CD1c-positive myeloid dendritic cell (primary cell): ENCODE results near the gene SDR9C7.
"Not testable (repeated sequence)": the region's sequence is repeated elsewhere in the genome, so short reads cannot be mapped to it uniquely, and the experiment has no call there.

Experiments used
- DNase-seq: peaks from one replicate; pipeline ENCODE4 v3.0.0-alpha.2; 2016; ENCODE audit errors: extremely low spot score

Gene SDR9C7

DNA sequence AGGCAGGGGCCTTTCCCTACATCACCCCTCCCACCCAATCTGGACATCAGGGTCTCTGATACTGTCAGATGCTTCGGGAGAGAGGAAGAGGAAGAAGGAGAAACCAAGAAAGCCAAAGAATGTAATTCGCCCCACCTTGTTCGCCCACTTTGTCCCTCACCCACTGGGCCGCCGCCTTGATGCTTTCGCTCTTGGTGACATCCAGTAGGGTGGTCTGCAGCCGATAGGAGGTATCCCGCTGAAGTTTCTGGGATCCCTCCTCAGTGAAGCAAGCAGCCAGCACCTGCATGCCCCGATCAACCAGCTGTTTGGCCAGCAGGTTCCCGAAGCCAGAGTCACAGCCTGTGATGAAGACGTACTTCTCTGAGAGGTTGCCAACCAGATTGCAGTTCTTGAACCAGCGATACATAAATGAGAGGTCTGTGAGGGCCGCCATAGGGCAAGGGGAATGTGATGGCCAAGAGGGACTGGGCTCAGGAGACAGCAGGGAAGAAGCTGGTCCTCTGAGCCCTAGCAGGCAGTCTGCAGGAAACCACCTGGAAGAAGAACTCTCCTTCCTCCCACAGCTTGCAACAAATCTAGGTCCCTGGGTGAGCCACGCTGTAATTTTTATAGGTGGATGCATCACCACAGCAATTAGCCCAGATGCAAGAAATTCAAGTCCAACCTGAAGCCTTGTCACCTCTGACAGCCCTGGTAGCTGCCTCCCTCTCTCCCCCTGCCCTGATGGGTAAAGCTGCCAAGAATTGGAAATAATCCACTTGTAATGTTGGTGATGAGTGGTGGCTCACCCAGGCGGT lies at the start of gene SDR9C7:
TSS of gene SDR9C7 (minus strand) at position 583 of the 800 bp plus-strand sequence. CDS start at position 436, 147 bp downstream.
- DNase-seq, result no peak

DNA sequence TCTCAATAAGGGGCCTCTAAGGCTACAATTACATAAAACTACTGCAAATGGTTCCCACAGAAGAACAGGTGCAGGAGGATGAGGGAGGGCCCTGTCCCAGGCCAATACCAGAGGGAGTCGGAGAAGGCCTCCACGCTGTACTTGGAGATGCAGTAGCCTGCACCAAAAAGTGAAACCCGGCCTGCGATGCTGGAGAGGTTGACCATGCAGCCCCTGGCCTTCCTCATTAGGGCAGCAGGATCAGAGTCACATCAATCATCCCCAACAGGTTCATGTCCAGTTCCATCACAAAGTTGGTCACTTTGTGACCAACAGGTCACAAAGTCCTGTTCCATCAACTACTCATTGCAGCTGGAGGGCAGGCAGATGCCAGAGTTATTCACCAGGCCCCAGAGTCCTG lies 49.2 kb upstream of the SDR9C7 start:
- no peak for DNase-seq

DNA sequence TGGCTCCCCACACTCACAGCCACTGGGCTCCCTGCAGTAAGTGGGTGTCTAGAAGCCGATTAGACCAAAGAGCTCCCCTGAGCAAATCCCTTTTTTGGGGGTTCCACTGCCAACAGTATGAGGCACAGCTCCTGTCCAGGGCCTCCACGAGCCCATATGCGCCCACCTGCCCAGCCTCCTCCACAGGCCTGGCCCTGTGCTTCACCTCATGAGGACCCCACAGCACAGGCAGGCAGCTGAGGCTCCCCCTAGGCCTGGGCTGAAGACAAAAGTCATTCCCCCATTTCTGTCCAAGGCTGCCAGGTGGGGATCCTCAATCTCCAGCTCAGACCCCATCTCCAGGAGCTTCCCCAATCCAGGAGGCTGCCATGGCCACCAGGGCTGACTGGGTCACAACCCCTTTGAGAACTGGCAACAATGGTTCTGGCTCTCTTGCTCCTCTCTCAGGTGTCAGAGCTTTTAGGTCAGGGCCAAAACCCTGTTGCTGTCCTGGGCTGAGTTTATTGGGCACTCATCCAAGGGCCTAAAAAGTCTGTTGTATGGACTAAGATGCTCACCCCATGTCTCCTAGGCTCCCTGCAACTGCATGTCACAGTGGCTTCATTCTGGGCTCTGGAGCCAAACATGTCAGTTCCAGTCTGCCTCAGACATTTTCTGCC lies 48.5 kb upstream of the SDR9C7 start:
- DNase-seq, result not testable (repeated sequence)

DNA sequence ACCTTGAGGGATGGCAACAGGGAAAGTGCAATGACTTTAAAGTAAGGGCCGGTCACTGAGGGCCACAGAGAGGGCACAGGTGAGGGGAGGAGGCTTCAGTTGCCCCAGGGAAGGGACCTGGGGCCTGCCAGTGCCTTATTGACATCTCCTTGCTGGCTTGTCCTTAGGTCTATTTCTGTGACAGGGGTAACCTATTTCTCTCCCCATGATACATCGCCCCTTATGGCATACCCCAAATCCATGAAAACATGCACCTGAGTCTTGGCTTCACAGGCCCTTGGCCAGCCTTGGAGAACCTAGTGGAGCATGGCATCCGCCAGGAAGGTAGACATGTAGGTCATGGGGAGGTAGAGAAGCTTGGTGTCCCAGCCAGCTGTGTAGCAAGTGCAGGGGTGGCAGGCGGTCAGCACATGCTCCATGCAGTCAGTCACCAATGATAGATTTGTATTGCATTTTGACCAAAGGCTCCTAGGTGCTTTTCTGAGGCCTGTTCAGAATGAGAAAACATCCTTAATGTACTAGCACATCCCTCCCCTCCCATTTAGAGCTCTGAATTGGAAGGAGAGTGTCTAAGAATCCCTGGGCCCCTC lies 46.8 kb upstream of the SDR9C7 start:
- no peak for DNase-seq

DNA sequence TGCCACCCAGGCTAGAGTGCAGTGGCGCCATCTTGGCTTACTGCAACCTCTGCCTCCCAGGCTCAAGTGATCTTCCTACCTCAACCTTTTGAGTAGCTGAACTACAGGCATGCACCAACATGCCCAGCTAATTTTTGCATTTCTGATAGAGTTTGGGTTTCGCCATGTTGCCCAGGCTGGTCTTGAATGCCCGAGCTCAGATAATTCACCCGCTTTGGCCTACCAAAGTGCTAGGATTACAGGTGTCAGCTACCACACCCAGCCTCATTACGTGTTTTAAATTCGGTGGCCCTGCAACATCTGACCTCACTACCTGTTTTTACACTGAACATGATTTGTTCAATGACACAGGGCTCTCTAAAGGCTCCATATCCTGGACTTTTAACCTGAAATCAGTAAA lies 46.1 kb upstream of the SDR9C7 start:
- no peak for DNase-seq

DNA sequence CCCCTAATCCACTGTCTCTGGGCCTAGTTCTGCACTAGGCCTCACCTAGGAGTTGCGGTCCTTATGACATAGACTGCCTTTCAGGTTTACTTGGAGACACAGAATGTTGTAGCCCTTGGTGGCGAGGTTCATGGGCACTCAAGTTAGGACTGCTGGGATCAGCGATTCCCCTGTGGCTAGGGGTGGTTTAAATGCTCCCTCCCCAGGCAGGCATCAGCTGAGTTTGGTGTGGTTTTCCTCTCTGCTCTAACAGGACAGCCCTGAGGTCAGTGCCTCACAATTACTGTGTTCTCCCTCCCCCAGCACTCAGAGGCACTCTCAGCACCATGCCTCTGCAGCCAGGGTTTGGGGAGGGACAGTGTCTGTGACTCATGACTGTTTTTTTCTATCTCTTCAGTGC lies 45.4 kb upstream of the SDR9C7 start:
- DNase-seq, result no peak

DNA sequence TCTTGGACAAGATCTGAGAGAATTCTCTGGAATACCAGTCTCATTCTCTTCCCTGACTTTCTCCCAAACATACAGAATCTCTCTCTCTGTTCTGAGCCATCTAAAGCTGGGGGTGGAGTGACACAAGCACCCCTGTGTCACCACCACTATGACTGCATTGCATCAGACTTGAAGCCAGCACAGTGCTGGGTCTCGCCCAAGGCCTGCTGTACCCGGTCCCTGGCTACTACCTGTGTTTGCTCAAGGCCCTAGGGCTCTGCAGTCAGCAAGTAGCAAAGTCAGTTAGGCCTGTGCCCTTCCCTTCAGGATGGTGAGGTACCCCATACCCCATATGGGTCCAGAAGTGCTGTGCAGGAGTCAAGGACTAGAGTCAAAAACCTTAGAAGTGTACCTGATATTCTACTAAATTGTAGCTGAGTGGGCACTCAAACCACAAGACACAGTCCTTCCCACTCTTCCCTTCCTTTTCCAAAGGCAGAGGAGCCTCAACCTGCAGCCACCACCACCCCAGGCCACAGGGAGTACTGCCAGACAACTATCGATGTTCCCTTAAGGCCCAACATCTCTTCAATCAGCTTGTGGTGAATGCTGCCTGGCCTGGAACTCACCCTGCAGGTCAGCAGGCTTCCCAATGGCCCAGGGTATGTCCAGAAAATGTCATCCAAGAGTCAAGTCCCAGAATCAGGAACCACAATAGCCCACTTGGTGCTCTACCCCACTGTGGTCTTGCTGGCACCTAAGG lies 44.4 kb upstream of the SDR9C7 start:
- no peak for DNase-seq

DNA sequence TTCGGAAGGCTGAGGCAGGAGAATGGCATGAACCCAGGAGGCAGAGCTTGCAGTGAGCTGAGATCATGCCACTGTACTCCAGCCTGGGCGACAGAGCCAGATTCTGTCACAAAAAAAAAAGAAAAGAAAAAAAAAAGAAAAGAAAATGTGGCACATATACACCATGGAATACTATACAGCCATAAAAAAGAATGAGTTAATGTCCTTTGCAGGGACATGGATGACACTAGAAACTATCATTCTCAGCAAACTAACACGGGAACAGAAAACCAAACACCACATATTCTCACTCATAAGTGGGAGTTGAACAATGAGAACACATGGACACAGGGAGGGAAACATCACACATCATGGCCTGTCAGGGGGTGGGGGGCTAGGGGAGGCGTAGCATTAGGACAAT lies 43.2 kb upstream of the SDR9C7 start:
- not testable (repeated sequence) for DNase-seq

DNA sequence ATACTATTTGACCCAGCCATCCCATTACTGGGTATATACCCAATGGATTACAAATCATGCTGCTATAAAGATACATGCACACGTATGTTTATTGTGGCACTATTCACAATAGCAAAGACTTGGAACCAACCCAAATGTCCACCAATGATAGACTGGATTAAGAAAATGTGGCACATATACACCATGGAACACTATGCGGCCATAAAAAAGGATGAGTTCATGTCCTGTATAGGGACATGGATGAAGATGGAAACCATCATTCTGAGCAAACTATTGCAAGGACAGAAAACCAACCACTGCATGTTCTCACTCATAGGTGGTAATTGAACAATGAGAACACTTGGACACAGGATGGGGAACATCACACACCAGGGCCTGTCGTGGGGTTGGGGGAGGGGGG lies 40.0 kb upstream of the SDR9C7 start:
- DNase-seq, result not testable (repeated sequence)

DNA sequence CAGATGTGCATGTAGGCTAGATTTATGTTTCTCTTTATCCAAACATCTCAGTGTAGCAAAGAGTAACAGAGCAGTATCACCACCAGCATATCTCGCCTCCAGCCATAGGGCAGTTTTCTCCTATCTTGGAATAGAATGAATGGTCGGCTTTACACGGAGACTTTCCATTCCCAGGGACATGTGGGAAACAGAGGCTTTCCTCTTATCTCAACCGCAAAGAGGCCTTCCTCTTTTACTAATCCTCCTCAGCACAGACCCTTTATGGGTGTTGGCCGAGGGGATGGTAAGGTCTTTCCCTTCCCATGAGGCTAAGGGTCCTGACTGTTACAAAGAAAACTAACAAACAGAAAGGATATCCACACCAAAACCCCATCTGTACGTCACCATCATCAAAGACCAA lies 34.7 kb upstream of the SDR9C7 start:
- not testable (repeated sequence) for DNase-seq

DNA sequence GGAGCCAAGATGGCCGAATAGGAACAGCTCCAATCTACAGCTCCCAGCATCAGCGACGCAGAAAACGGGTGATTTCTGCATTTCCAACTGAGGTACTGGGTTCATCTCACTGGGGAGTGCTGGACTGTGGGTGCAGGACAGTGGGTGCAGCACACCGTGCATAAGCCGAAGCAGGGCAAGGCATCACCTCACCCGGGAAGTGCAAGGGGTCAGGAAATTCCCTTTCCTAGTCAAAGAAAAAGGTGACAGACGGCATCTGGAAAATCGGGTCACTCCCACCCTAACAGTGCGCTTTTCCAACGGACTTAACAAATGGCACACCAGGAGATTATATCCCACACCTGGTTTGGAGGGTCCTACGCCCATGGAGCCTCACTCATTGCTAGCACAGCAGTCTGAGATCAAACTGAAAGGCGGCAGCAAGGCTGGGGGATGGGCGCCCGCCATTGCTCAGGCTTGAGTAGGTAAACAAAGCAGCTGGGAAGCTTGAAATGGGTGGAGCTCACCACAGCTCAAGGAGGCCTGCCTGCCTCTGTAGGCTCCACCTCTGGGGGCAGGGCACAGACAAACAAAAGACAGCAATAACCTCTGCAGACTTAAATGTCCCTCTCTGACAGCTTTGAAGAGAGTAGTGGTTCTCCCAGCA lies 31.9 kb upstream of the SDR9C7 start:
- not testable (repeated sequence) for DNase-seq

DNA sequence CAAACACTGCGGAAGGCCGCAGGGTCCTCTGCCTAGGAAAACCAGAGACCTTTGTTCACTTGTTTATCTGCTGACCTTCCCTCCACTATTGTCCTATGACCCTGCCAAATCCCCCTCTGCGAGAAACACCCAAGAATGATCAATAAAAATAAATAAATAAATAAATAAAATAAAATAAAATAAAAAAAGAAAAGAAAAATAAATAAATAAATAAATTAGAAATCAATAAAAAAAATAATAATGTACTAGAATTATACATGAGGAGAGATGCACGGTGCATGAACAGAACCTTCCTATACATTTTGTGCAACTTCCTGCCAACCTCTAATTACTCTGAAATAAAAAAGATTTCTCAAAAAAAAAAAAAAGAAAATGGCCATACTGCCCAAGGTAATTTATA lies 30.9 kb upstream of the SDR9C7 start:
- DNase-seq, result not testable (repeated sequence)

DNA sequence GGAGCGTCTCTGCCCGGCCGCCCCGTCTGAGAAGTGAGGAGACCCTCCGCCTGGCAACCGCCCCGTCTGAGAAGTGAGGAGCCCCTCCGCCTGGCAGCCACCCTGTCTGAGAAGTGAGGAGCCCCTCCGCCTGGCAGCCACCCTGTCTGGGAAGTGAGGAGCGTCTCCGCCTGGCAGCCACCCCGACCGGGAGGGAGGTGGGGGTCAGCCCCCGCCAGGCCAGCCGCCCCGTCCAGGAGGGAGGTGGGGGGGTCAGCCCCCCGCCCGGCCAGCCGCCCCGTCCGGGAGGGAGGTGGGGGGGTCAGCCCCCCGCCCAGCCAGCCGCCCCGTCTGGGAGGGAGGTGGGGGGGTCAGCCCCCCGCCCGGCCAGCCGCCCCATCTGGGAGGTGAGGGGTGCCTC lies 29.3 kb upstream of the SDR9C7 start:
- DNase-seq, result not testable (repeated sequence)

DNA sequence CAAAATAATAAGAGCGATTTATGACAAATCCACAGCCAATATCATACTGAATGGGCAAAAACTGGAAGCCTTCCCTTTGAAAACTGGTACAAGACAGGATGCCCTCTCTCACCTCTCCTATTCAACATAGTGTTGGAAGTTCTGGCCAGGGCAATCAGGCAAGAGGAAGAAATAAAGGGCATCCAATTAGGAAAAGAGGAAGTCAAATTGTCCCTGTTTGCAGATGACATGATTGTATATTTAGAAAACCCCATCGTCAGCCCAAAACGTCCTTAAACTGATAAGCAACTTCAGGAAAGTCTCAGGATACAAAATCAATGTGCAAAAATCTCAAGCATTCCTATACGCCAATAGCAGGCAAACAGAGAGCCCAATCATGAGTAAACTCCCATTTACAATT lies 28.0 kb upstream of the SDR9C7 start:
- not testable (repeated sequence) for DNase-seq

DNA sequence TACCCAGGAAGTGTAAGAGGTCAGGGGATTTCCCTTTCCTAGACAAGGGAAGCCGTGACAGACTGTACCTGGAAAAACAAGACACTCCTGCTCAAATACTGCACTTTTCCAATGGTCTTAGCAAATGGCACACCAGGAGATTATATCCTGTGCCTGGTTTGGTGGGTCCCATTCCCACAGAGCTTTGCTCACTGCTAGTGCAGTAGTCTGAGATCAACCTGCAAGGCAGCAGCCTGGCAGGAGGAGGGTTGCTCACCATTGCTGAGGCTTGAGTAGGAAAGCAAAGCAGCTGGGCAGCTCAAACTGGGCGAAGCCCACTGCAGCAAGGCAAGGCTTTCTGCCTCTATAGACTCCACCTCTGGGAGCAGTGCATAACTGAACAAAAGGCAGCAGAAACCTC lies 24.2 kb upstream of the SDR9C7 start:
- DNase-seq, result no peak

DNA sequence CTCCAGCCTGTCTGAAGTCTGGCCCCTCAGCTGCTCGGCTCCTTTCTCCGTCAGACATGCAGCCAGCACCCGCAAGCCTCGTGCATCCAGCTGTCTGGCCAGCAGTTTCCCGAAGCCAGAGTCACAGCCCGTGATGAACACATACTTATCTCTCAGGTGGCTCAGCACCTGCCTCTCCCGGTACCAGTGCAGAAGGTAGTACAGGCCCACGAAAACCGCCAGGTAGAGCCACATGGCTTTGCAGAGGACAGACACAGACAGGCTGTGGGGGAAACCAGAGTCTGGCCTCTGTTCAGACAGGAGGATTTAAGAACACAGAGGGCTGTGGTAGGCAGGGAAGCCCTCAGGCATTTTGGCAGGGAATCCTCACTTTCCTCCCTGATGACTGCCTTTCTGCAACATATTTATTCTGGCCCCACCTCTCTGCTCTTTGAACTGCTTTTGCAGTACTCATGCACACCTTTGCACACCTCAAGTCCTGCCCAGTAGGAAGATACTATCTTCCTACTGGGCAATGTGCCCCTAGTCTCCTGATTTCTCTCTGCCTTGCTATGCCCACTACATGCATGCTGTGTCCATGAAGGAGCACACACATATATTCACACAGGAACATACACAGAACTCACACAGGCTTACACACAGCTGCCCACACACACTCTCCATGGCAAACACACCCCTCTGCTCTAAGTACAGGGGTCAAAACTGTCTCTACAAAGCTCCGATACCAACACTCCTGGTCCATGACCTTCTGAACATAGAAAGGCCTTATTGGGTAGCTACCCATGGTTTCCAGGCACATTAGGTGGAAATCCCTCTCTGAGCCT lies 23.2 kb upstream of the SDR9C7 start, which contains the start of gene RDH16:
TSS of gene RDH16 (minus strand) at position 380 of the 824 bp plus-strand sequence. CDS start at position 234, 146 bp downstream.
- DNase-seq, result no peak

DNA sequence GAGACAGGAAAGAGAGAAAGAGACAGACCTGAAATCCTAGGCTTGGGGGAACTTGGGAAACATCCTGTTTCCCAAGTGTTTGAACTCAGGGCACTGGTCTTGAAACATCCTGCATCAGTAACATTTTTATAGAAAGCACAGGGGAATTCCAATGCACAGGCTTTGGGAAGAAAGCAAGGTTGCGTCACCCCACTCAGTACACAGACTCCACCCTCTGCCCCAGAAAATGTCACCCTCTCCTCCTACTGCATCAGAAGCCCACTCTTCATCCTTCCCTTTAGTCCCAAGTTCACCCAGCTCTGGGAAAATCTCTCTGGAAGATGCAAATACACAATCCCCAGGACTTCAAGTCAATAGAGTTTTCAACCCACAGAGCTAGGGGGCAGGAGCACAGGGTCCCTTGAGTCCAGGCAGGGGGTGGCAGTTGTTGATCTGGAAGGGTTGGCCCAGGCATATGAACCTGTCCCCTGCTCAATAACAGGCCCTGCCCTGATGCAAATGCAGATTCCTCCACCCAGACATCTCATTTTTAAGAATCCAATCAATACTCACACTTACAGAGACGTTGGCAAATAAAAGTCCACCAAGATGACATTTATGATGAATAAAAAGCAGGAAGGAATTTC lies 21.5 kb upstream of the SDR9C7 start:
- no peak for DNase-seq

DNA sequence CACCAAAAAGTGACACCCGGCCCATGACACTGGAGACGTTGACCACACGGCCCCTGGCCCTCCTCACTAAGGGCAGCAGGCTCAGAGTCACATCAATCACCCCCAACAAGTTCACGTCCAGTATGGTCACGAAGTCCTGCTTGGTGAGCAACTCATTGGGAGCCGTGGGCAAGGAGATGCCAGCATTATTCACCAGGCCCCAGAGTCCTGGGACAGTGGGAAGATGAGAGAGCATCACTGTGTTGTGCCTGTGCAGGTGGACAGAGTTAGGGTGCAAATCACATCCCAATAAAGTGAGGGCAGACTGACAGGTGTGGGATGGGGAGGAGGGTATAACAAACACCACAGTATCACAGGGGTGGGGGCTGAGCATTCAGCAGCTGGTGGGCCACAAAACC lies 20.7 kb upstream of the SDR9C7 start:
- DNase-seq, result no peak

DNA sequence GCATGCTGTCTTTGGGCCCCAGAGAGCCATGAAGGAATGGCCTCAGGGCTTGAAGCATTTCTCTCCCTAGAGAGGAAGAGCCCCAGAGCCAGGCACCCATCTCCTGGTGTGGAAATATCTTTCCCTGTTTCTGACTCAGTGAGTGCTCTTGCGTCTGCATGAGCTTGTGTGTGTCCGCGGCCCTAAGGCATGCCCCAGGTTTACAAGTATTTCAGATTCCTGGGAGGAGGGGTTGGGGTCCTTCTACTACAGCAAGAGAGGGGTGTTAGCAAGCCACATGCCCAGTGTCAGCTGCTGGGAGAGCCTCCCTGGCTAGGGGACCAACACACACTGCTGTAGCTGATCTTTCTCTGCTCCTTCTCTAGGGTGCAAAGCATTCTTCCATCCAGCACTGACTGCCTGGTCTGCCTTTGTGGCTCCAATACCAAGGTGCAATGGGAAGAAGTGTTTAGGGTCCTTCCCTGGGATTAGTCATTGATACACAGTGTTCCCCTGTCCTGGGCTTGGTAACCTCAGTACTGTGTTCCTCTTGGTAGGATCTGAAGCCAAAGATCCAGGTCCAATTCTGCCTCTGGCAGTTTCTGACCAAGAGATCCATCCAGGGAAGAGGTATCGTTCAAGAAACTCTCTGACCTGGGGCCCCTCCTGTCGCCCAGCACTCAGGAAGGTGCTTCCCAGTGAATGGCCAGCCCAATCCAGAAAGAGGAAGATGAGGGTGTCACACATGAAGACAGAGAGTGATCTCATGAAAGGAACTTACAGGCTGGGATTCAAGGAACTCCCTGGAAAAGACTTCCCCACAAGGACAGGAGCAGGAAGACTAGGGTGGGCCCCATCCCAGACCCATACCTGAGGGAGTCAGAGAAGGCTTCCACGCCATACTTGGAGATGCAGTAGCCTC lies 20.1 kb upstream of the SDR9C7 start:
- no peak for DNase-seq
